ENCODE results near the gene LYZL4.

- TF ChIP-seq ZBTB33 (IDR thresholded peaks at IDR 0.05; ENCODE audit: borderline replicate concordance, low read depth) (no peak), TCF12 (IDR thresholded peaks at IDR 0.05) (no peak), POLR2AphosphoS5 (IDR thresholded peaks at IDR 0.05; ENCODE audit: low read depth, low read length) (no peak), EP300 (IDR thresholded peaks at IDR 0.05; ENCODE audit: borderline replicate concordance in 1 of 2, low read depth in 1 of 2, low read length in 1 of 2) (no peak), RAD21 (IDR thresholded peaks at IDR 0.05; ENCODE audit: low read length) (no peak), CTCF (IDR thresholded peaks at IDR 0.05) (no peak), TAF1 (IDR thresholded peaks at IDR 0.05; ENCODE audit: borderline replicate concordance, low read depth, low read length) (no peak), SIN3A (IDR thresholded peaks at IDR 0.05; ENCODE audit: borderline replicate concordance, low read depth, low read length) (no peak), GABPA (IDR thresholded peaks at IDR 0.05; ENCODE audit: low read depth) (no peak), REST (IDR thresholded peaks at IDR 0.05; ENCODE audit: low read depth, low read length) (no peak), CHD2 (IDR thresholded peaks at IDR 0.05; ENCODE audit: low read length, partially characterized antibody) (no peak), MAX (IDR thresholded peaks at IDR 0.05; ENCODE audit: low read depth) (no peak), GATA2 (CRISPR knock-in tag; IDR thresholded peaks at IDR 0.05) (no peak)
Measured at GRCh38 chr3:42355612-42356011, 54.8 kb downstream of the LYZL4 start.
